ENCODE data around the gene GNPTG. TPM values are rescaled to one million over a fixed set of nuclear protein-coding genes. Genes with fewer than 3 reads are reported as not detected.

The GNPTG gene
- total and polyA plus RNA-seq, 9 of the 15 experiments (the other 6 are each of a cell fraction or from before 2014, with no cell fraction given), result 0.69 to 33.3 (median 13.6) TPM

GRCh38 chr16:1366712-1367299, 15.1 kb downstream of the GNPTG start:
- Histone ChIP-seq H3K4me3 (no peak overlapping the region), H3K4me2 (ENCODE audit: insufficient read depth, low read length) (no peak overlapping the region), H3K9ac (ENCODE audit: insufficient read depth in 1 of 2, low read depth in 2 of 2, low read length in 2 of 2) (0 out of 4 replicates have a peak overlapping the region, but pooled peaks of 1 of the 2 experiments have one; percentile 9), H3K79me2 (ENCODE audit: control insufficient read depth, insufficient read depth, low read length) (peaks cover 14% of the 10 kb centered on the region), H3K9me1 (ENCODE audit: control insufficient read depth, insufficient read depth, low read length) (no peaks in the 10 kb centered on the region), H3K4me1 (replicated peaks in 1 of 2; ENCODE audit: control insufficient read depth in 2 of 2, insufficient read depth in 2 of 2, low read length in 2 of 2) (peaks cover 0 to 56% of the 10 kb centered on the region in 2 experiments; a peak in 2 of 5 replicates), H3K27ac (ENCODE audit: extremely low read depth, low read depth, low read length) (no peak overlapping the region), H2AFZ (ENCODE audit: low read depth, low read length) (no peak overlapping the region), H3K27me3 (ENCODE audit: control insufficient read depth in 2 of 2, insufficient read depth in 2 of 2, low read length in 2 of 2) (no peaks in the 10 kb centered on the region), H4K20me1 (replicated peaks; ENCODE audit: control insufficient read depth, insufficient read depth, low read length) (0 out of 2 replicates have a peak, but pooled peaks cover 12% of the 10 kb centered on the region), H3K36me3 (ENCODE audit: control insufficient read depth, insufficient read depth, low read length) (peaks cover 72% of the 10 kb centered on the region; the same call in 2 of the 3 replicates), H3K9me3 (replicated peaks; ENCODE audit: control insufficient read depth, insufficient read depth, low read depth, low read length) (no peaks in the 10 kb centered on the region)
- ChIA-PET POLR2A (interaction anchor here (0.5 to 8.1 kb wide), 3 partner anchors 12 to 206 kb away, joined by 3 to 73 read pairs (median 5); no protein-coding TSS in a partner anchor), CTCF (ENCODE audit: low intra/inter-chr PET ratio) (no interaction called here)
- no peak for ATAC-seq
- BruUV-seq (replicated peaks), result no TSS peak
- no peak for DNase-seq (ENCODE audit: extremely low read depth in 1 of 4, low spot score in 3 of 4)
- FAIRE-seq, result no peak
- intact Hi-C loops (cut with micrococcal nuclease), result no loop called here
- TF ChIP-seq ZNF507 (tag; conservative IDR thresholded peaks at IDR 0.05) (no peak), KDM2B (CRISPR knock-in tag; IDR thresholded peaks at IDR 0.05) (no peak), RBFOX2 (IDR thresholded peaks at IDR 0.05; ENCODE audit: low read depth, low read length) (peak; percentile 28; the same call in 1 of the 2 replicates), POLR2AphosphoS5 (IDR thresholded peaks at IDR 0.05; ENCODE audit: control insufficient read depth, insufficient read depth, low read depth, low read length) (no peak), POLR3G (IDR thresholded peaks at IDR 0.05; ENCODE audit: extremely low read depth, insufficient read length, insufficient replicate concordance) (no peak), MAFK (IDR thresholded peaks at IDR 0.05; ENCODE audit: low read length) (no peak), POLR2G (IDR thresholded peaks at IDR 0.05; ENCODE audit: low read depth, low read length) (peak; percentile 45)
- in situ Hi-C loops (cut with MboI), result no loop called here
- WGBS (ENCODE audit: insufficient coverage, low coverage, missing lambda C conversion rate), result 76% methylated on average over 8 of the region's 24 CpGs
